Activated B cell treated with CpG ODN at 0.5 μM for 24 hours (primary cell): ENCODE measurements around the gene DNAJC17. TPM values are rescaled to one million over a fixed set of nuclear protein-coding genes. Genes with fewer than 3 reads are reported as not detected.

ENCODE experiments used
- ATAC-seq: fragments of 200-7000 bp; cut with Tn5 transposase; one replicate; pipeline ENCODE4 v1.10.0; 2021; ENCODE audit warnings: low read depth, mild to moderate bottlenecking, moderate library complexity
- CTCF ChIA-PET: fragments of 350-600 bp; sonication (Branson Sonifier 250); formaldehyde crosslinking; loops from one replicate; lab custom pipeline; 2021; ENCODE audit warnings: antibody characterized with exemption; lab: Charles Lee
- POLR2A ChIA-PET: fragments of 350-600 bp; sonication (Branson Sonifier 250); formaldehyde crosslinking; loops from one replicate; lab custom pipeline; 2021; ENCODE audit warnings: antibody characterized with exemption; lab: Charles Lee
- DNase-seq: peaks from one replicate; pipeline ENCODE4 v3.0.0; 2022
- H3K27ac Mint-ChIP-seq: one replicate; pipeline ENCODE4 v1.8.0; 2020; ENCODE audit warnings: mixed read lengths
- H3K27me3 Mint-ChIP-seq: one replicate; pipeline ENCODE4 v1.8.0; 2021; ENCODE audit warnings: mixed read lengths
- H3K36me3 Mint-ChIP-seq: one replicate; pipeline ENCODE4 v1.8.0; 2021; ENCODE audit warnings: low read depth, mixed read lengths
- H3K4me1 Mint-ChIP-seq: one replicate; pipeline ENCODE4 v1.8.0; 2021; ENCODE audit warnings: mixed read lengths
- H3K4me3 Mint-ChIP-seq: one replicate; pipeline ENCODE4 v1.8.0; 2020; ENCODE audit warnings: mild to moderate bottlenecking, mixed read lengths
- H3K9me3 Mint-ChIP-seq: one replicate; pipeline ENCODE4 v1.8.0; 2020; ENCODE audit warnings: mixed read lengths
- intact Hi-C: fragments of 100-400 bp; cut with micrococcal nuclease; formaldehyde crosslinking; loops from one replicate; pipeline ENCODE4 v1.15.1; 2024
- total RNA-seq: library from RNA; stranded (reverse); gene quantifications from 2 replicates; pipeline ENCODE4 v1.2.3, GENCODE V29; 2022
- TF ChIP-seq, protein P1 (sequence below): fragments of 200-600 bp; IDR thresholded peaks from one replicate; pipeline ENCODE4 v1.8.0; 2022; ENCODE audit warnings: antibody characterized with exemption, mild to moderate bottlenecking

DNAJC17 gene
- total RNA-seq, 1 donor from 2014 or later: 51.0 TPM

DNA sequence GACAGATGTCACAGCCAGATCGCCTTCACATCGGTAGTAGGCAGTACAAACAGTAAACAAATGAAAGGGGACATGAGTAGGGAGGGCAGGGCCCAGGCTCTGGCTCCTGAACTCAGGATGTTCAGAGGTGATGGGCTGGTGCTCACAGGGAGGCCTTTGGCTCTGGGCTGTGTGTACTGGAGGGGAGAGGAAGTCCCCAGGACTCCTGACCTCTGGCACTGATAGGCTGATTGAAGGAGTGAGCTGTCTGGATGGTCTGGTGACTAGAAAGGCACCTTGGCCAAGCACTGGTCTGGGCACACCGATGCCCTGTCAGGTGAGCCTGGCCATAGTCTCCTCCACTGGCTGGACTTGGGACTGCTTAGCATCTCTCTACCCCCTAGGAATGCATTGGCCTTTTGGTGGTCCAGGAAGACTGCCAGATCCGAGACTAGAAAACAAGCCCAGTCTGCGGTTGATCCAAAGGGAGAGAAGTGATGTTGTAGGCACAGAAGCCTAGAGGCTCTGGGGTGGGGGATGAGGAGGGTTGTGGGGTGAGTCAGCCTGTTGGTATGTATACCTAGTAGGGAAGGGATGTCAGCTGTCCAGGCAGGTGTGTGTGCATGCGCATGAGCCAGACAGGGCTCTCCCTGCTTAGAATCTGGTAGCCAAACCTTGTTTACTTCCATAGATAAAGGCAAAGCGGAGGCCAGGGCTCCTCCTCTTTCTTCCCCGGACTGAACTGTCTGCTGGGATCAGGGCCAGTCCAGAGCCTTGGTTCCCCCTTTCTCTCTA lies 38.4 kb upstream of the DNAJC17 start:
- H3K4me3 Mint-ChIP-seq: peak overlapping the region; percentile 41
- ATAC-seq (no peak), DNase-seq (no peak)
- peaks cover 4% of the 10 kb centered on the region for H3K36me3 Mint-ChIP-seq
- H3K27ac Mint-ChIP-seq: peak overlapping the region; percentile 64
- intact Hi-C loops: loop anchor here (5.0 kb wide), 1 partner anchor 107 kb away; the partner anchor contains the start of gene CHAC1
- POLR2A ChIA-PET: interaction anchor here (2.1 kb wide), 1 partner anchor 13 kb away, joined by 7 read pairs; no protein-coding TSS in a partner anchor
- TF ChIP-seq, protein P1, sequence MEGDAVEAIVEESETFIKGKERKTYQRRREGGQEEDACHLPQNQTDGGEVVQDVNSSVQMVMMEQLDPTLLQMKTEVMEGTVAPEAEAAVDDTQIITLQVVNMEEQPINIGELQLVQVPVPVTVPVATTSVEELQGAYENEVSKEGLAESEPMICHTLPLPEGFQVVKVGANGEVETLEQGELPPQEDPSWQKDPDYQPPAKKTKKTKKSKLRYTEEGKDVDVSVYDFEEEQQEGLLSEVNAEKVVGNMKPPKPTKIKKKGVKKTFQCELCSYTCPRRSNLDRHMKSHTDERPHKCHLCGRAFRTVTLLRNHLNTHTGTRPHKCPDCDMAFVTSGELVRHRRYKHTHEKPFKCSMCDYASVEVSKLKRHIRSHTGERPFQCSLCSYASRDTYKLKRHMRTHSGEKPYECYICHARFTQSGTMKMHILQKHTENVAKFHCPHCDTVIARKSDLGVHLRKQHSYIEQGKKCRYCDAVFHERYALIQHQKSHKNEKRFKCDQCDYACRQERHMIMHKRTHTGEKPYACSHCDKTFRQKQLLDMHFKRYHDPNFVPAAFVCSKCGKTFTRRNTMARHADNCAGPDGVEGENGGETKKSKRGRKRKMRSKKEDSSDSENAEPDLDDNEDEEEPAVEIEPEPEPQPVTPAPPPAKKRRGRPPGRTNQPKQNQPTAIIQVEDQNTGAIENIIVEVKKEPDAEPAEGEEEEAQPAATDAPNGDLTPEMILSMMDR: no peak
- no peaks in the 10 kb centered on the region for H3K9me3 Mint-ChIP-seq
- CTCF ChIA-PET: interaction anchor here (1.2 to 1.7 kb wide), 3 partner anchors 13 to 49 kb away, joined by 4 to 7 read pairs (median 4); partner anchors contain the start of gene VPS18
- H3K27me3 Mint-ChIP-seq: no peaks in the 10 kb centered on the region
- H3K4me1 Mint-ChIP-seq: peaks cover 39% of the 10 kb centered on the region

DNA sequence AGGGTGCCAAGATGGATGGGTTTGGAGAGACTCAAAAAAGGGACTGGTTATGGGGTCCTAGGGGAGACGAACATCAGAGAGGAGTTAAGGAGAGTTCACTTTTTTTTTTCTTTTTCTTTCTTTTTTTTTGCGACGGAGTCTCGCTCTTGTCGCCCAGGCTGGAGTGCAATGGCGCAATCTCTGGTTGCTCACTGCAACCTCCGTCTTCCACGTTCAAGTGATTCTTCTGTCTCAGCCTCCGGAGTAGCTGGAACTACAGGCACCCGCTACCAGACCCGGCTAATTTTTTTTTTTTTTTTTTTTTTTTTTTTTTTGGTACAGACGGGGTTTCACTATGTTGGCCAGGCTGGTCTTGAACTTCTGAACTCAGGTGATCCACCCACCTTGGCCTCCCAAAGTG lies 37.8 kb upstream of the DNAJC17 start:
- Mint-ChIP-seq H3K36me3 (no peaks in the 10 kb centered on the region), H3K4me3 (peak overlapping the region; percentile 82), H3K4me1 (peaks cover 39% of the 10 kb centered on the region), H3K27ac (peak overlapping the region; percentile 55), H3K27me3 (no peaks in the 10 kb centered on the region), H3K9me3 (no peaks in the 10 kb centered on the region)
- DNase-seq: no peak
- ChIA-PET POLR2A (interaction anchor here (2.1 kb wide), 1 partner anchor 13 kb away, joined by 7 read pairs; no protein-coding TSS in a partner anchor), CTCF (interaction anchor here (1.2 to 2.1 kb wide), 3 partner anchors 13 to 49 kb away, joined by 4 to 21 read pairs (median 4); partner anchors contain the start of gene VPS18)
- TF ChIP-seq, protein P1: no peak
- intact Hi-C loops: loop anchor here (5.0 kb wide), 1 partner anchor 107 kb away; the partner anchor contains the start of gene CHAC1
- no peak for ATAC-seq

DNA sequence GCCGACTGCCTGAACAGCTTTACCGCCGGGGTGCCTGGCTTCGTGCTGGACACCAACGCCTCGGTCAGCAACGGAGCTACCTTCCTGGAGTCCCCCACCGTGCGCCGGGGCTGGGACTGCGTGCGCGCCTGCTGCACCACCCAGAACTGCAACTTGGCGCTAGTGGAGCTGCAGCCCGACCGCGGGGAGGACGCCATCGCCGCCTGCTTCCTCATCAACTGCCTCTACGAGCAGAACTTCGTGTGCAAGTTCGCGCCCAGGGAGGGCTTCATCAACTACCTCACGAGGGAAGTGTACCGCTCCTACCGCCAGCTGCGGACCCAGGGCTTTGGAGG lies 37.4 kb upstream of the DNAJC17 start:
- peak overlapping the region; percentile 55 for H3K27ac Mint-ChIP-seq
- intact Hi-C loops: loop anchor here (1.0 to 5.0 kb wide), 2 partner anchors 37 to 108 kb away; partner anchors contain the start of genes CHAC1, DNAJC17 and ZFYVE19
- ChIA-PET CTCF (interaction anchor here (1.2 to 2.1 kb wide), 3 partner anchors 14 to 50 kb away, joined by 4 to 21 read pairs (median 4); partner anchors contain the start of gene VPS18), POLR2A (interaction anchor here (1.0 to 2.1 kb wide), 2 partner anchors 14 to 50 kb away, joined by 3 to 7 read pairs; partner anchors contain the start of gene VPS18)
- no peaks in the 10 kb centered on the region for H3K27me3 Mint-ChIP-seq
- H3K9me3 Mint-ChIP-seq: no peaks in the 10 kb centered on the region
- ATAC-seq (peak; percentile 40), DNase-seq (no peak)
- peaks cover 39% of the 10 kb centered on the region for H3K4me1 Mint-ChIP-seq
- TF ChIP-seq, protein P1: no peak
- no peaks in the 10 kb centered on the region for H3K36me3 Mint-ChIP-seq
- peak overlapping the region; percentile 82 for H3K4me3 Mint-ChIP-seq

DNA sequence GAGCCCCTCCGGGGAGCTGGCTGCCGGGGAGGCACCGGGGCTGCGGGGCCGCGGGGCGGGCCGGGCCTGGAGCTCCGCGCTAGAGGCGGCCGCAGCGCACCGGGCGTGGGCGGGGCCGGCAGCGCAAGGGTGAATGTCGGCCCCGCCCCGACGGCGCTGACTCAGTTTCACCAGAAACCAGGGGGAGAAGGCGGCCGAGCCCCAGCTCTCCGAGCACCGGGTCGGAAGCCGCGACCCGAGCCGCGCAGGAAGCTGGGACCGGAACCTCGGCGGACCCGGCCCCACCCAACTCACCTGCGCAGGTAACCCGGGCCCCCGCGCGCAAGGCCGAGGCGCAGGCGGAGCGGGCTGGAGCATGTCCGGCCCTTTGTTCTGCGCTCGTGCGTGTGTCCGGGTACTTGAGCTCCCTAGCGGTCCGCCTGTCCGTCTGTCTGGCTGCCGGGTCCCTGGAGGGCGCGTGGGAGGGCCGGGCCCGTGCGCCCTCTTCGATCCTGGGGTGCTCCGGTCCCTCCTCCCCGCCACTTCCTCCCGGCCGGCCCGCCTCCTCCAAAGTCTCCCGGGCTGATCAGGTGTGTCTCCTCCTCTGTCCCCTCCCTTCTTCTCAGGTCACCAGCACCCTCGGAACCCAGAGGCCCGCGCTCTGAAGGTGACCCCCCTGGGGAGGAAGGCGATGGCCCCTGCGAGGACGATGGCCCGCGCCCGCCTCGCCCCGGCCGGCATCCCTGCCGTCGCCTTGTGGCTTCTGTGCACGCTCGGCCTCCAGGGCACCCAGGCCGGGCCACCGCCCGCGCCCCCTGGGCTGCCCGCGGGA lies 36.8 kb upstream of the DNAJC17 start, which contains the start of gene SPINT1:
Gene SPINT1 (plus strand): TSS at position 164 of the 811 bp plus-strand sequence. CDS start 507 bp downstream, at position 671.
- POLR2A ChIA-PET: interaction anchor here (1.0 to 2.1 kb wide), 3 partner anchors 14 to 51 kb away, joined by 3 to 7 read pairs (median 3); partner anchors contain the start of gene VPS18
- Mint-ChIP-seq H3K4me1 (peaks cover 39% of the 10 kb centered on the region), H3K4me3 (peak within 1 kb of the TSS; percentile 82), H3K27ac (peak within 1 kb of the TSS; percentile 55), H3K9me3 (no peaks in the 10 kb centered on the region), H3K27me3 (no peaks in the 10 kb centered on the region), H3K36me3 (no peaks in the 10 kb centered on the region)
- TF ChIP-seq, protein P1: no peak
- peak; percentile 69 for ATAC-seq
- peak; percentile 49 for DNase-seq
- intact Hi-C loops: loop anchor here (1.0 kb wide), 1 partner anchor 37 kb away; the partner anchor contains the start of genes DNAJC17 and ZFYVE19
- CTCF ChIA-PET: interaction anchor here (1.1 to 2.1 kb wide), 4 partner anchors 14 to 121 kb away, joined by 3 to 21 read pairs (median 4); partner anchors contain the start of gene VPS18
